ENCODE results near the gene SCARB1.

DNA sequence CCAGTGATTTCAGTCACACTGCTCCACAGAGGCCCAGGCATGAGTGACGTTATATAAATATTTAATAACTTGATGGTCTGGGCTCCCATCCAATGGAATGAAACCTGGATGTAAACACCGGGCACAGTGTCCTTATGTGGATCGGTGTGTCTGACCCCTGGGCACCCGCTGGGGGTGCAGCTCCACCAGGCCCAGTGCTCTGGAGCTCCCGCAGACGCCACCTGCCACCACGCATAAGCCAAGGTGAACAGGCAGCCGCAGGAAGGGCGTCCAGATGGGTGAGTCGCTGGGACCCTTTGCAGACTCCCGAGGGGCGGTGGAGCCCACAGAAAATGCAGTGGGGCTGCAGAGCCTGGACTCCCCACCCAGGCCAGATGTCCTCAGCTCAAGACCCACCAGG is 121.6 kb downstream of the SCARB1 start:
- TF ChIP-seq EZH2 (IDR thresholded peaks at IDR 0.05) (no peak), CTCF (IDR thresholded peaks at IDR 0.05) (no peak)

Measured in neural progenitor cell (in vitro differentiated cells).